HEK293 (cell line): Measurements from ENCODE around the gene PLB1.

Experiments
- CTCF ChIA-PET: fragments of 350-600 bp; formaldehyde crosslinking; extraction: SDS; loops from one replicate; lab custom pipeline; 2021; ENCODE audit warnings: antibody characterized with exemption; lab: Yijun Ruan, JAX
- POLR2A ChIA-PET: fragments of 300-600 bp; formaldehyde crosslinking; extraction: SDS; loops from one replicate; lab custom pipeline; 2020; ENCODE audit warnings: antibody characterized with exemption, inconsistent platforms; lab: Yijun Ruan, JAX
- H3K27ac ChIP-seq: fragments of 200-500 bp; sonication (Bioruptor generic); 2 replicates; pipeline ENCODE4 v1.5.1; 2014; ENCODE audit warnings: low read depth, low read length, control low read depth, inconsistent platforms; ENCODE audit errors: extremely low read depth
- H3K36me3 ChIP-seq, 2 experiments: fragments of 200-500 bp in 1 of 2; sonication (Bioruptor generic) in 1 of 2; 1 replicate in 1 of 2; 2 replicates in 1 of 2; pipeline ENCODE4 v1.5.1; 2014 to 2017; ENCODE audit warnings: inconsistent platforms in 2 of 2, low read length in 2 of 2; ENCODE audit not compliant: control insufficient read depth in 2 of 2, insufficient read depth in 1 of 2
- H3K4me1 ChIP-seq: fragments of 200-500 bp; sonication (Bioruptor generic); 2 replicates; pipeline ENCODE4 v1.5.1; 2014; ENCODE audit warnings: mild to moderate bottlenecking, low read length, inconsistent platforms; ENCODE audit not compliant: control insufficient read depth, insufficient read depth
- H3K4me3 ChIP-seq: 2 replicates; pipeline ENCODE4 v1.5.1; 2011; ENCODE audit warnings: low read depth, mild to moderate bottlenecking, control low read depth, low read length, moderate library complexity
- H3K9me3 ChIP-seq: fragments of 200-500 bp; sonication (Bioruptor generic); 2 replicates; pipeline ENCODE4 v1.5.1; 2014; ENCODE audit warnings: low read depth, low read length, inconsistent platforms; ENCODE audit not compliant: control insufficient read depth, insufficient read depth
- BCL11B ChIP-seq: fragments of 450-650 bp; formaldehyde crosslinking; IDR thresholded peaks from 2 replicates; pipeline ENCODE4 v1.5.1; 2016; ENCODE audit warnings: low read depth, missing biosample characterization, missing genetic modification characterization
- GLI4 ChIP-seq: fragments of 450-650 bp; formaldehyde crosslinking; IDR thresholded peaks from 2 replicates; pipeline ENCODE4 v1.5.1; 2016; ENCODE audit warnings: missing biosample characterization, missing genetic modification characterization
- IKZF3 ChIP-seq: fragments of 450-650 bp; IDR thresholded peaks from 2 replicates; pipeline ENCODE4 v1.5.0; 2018; ENCODE audit warnings: missing biosample characterization, mild to moderate bottlenecking, missing genetic modification characterization, moderate library complexity
- KLF16 ChIP-seq: fragments of 450-650 bp; formaldehyde crosslinking; IDR thresholded peaks from 2 replicates; pipeline ENCODE4 v1.5.1; 2017; ENCODE audit warnings: missing biosample characterization, missing genetic modification characterization
- OVOL3 ChIP-seq: fragments of 450-650 bp; formaldehyde crosslinking; IDR thresholded peaks from 2 replicates; pipeline ENCODE4 v1.5.1; 2016; ENCODE audit warnings: missing biosample characterization, missing genetic modification characterization
- PRDM1 ChIP-seq: fragments of 450-650 bp; formaldehyde crosslinking; IDR thresholded peaks from 2 replicates; pipeline ENCODE4; 2016; ENCODE audit warnings: missing biosample characterization, missing genetic modification characterization
- PRDM4 ChIP-seq: fragments of 450-650 bp; formaldehyde crosslinking; IDR thresholded peaks from 2 replicates; pipeline ENCODE4 v1.5.1; 2017; ENCODE audit warnings: missing biosample characterization, missing genetic modification characterization
- SCRT2 ChIP-seq: fragments of 450-650 bp; formaldehyde crosslinking; IDR thresholded peaks from 2 replicates; pipeline ENCODE4 v1.5.1; 2016; ENCODE audit warnings: missing biosample characterization, missing genetic modification characterization
- SETDB1 ChIP-seq: IDR thresholded peaks from one replicate; pipeline ENCODE4 v1.6.1; 2017; ENCODE audit warnings: mild to moderate bottlenecking, low read length, moderate library complexity, mixed read lengths; ENCODE audit not compliant: insufficient read length
- YY2 ChIP-seq: fragments of 450-650 bp; formaldehyde crosslinking; IDR thresholded peaks from 2 replicates; pipeline ENCODE4 v1.5.1; 2016; ENCODE audit warnings: missing biosample characterization, missing genetic modification characterization
- ZBTB17 ChIP-seq: fragments of 450-650 bp; formaldehyde crosslinking; IDR thresholded peaks from 2 replicates; pipeline ENCODE4 v1.5.1; 2016; ENCODE audit warnings: missing biosample characterization, missing genetic modification characterization
- ZEB2 ChIP-seq: fragments of 450-650 bp; formaldehyde crosslinking; IDR thresholded peaks from 2 replicates; pipeline ENCODE4 v1.5.1; 2016; ENCODE audit warnings: missing biosample characterization, missing genetic modification characterization
- ZFP69B ChIP-seq: fragments of 450-650 bp; formaldehyde crosslinking; IDR thresholded peaks from 2 replicates; pipeline ENCODE4 v1.5.1; 2016; ENCODE audit warnings: missing biosample characterization, missing genetic modification characterization
- ZNF121 ChIP-seq: fragments of 450-650 bp; formaldehyde crosslinking; IDR thresholded peaks from 2 replicates; pipeline ENCODE4 v1.5.1; 2016; ENCODE audit warnings: missing biosample characterization, missing genetic modification characterization
- ZNF169 ChIP-seq: fragments of 450-650 bp; formaldehyde crosslinking; IDR thresholded peaks from 2 replicates; pipeline ENCODE4 v1.5.1; 2016; ENCODE audit warnings: missing biosample characterization, missing genetic modification characterization
- ZNF175 ChIP-seq: fragments of 450-650 bp; formaldehyde crosslinking; IDR thresholded peaks from 2 replicates; pipeline ENCODE4 v1.5.1; 2016; ENCODE audit warnings: missing biosample characterization, missing genetic modification characterization
- ZNF18 ChIP-seq: fragments of 450-650 bp; formaldehyde crosslinking; IDR thresholded peaks from 2 replicates; pipeline ENCODE4 v1.5.1; 2016; ENCODE audit warnings: missing biosample characterization, missing genetic modification characterization
- ZNF184 ChIP-seq: fragments of 450-650 bp; IDR thresholded peaks from 2 replicates; pipeline ENCODE4 v1.5.1; 2018; ENCODE audit warnings: missing biosample characterization, mild to moderate bottlenecking, missing genetic modification characterization
- ZNF341 ChIP-seq: fragments of 450-650 bp; formaldehyde crosslinking; IDR thresholded peaks from 2 replicates; pipeline ENCODE4; 2016; ENCODE audit warnings: low read depth, missing biosample characterization, missing genetic modification characterization
- ZNF366 ChIP-seq: fragments of 450-650 bp; formaldehyde crosslinking; conservative IDR thresholded peaks from 2 replicates; pipeline ENCODE4 v1.5.1; 2016; ENCODE audit warnings: missing biosample characterization, missing genetic modification characterization
- ZNF501 ChIP-seq: fragments of 450-650 bp; formaldehyde crosslinking; IDR thresholded peaks from 2 replicates; pipeline ENCODE4 v1.5.1; 2016; ENCODE audit warnings: missing biosample characterization, missing genetic modification characterization
- ZNF514 ChIP-seq: fragments of 450-650 bp; formaldehyde crosslinking; IDR thresholded peaks from 2 replicates; pipeline ENCODE4 v1.5.1; 2016; ENCODE audit warnings: missing biosample characterization, missing genetic modification characterization
- ZNF529 ChIP-seq: fragments of 450-650 bp; formaldehyde crosslinking; IDR thresholded peaks from 2 replicates; pipeline ENCODE4 v1.5.1; 2017; ENCODE audit warnings: missing genetic modification characterization, missing biosample characterization; ENCODE audit not compliant: insufficient replicate concordance
- ZNF558 ChIP-seq: fragments of 450-650 bp; formaldehyde crosslinking; IDR thresholded peaks from 2 replicates; pipeline ENCODE4 v1.5.1; 2016; ENCODE audit warnings: missing biosample characterization, missing genetic modification characterization
- ZNF701 ChIP-seq: fragments of 450-650 bp; formaldehyde crosslinking; IDR thresholded peaks from 2 replicates; pipeline ENCODE4 v1.5.1; 2016; ENCODE audit warnings: missing biosample characterization, missing genetic modification characterization
- ZNF76 ChIP-seq: fragments of 450-650 bp; formaldehyde crosslinking; IDR thresholded peaks from 2 replicates; pipeline ENCODE4; 2016; ENCODE audit warnings: low read depth, missing biosample characterization, missing genetic modification characterization, borderline replicate concordance
- ZSCAN30 ChIP-seq: fragments of 450-650 bp; IDR thresholded peaks from 2 replicates; pipeline ENCODE4 v1.5.1; 2018; ENCODE audit warnings: missing biosample characterization, mild to moderate bottlenecking, missing genetic modification characterization, moderate library complexity
- TF ChIP-seq, protein P1 (sequence below): fragments of 450-650 bp; formaldehyde crosslinking; IDR thresholded peaks from 2 replicates; pipeline ENCODE4 v1.5.1; 2016; ENCODE audit warnings: missing biosample characterization, missing genetic modification characterization

Gene PLB1

DNA sequence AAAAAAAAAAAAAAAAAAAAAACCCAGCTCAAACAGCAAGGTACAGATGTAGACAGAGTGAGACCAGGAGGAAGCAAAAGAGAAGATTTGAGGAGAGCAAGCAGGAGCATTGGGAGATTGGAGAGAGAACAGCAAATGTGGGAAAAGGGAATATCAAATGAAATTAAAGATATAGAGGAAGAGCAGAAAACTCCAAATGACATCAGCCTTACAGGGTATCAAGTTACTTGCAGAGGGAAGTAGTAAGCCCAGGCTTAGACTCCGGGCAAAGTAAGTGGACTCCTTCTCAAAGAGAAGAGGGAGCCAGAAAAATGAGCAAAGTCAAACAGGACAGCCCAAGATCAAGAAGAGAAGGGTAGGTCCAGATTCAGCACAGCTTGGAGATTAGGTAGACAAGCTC, 162.5 kb downstream of the PLB1 start (continued):
- TF ChIP-seq, protein P1, sequence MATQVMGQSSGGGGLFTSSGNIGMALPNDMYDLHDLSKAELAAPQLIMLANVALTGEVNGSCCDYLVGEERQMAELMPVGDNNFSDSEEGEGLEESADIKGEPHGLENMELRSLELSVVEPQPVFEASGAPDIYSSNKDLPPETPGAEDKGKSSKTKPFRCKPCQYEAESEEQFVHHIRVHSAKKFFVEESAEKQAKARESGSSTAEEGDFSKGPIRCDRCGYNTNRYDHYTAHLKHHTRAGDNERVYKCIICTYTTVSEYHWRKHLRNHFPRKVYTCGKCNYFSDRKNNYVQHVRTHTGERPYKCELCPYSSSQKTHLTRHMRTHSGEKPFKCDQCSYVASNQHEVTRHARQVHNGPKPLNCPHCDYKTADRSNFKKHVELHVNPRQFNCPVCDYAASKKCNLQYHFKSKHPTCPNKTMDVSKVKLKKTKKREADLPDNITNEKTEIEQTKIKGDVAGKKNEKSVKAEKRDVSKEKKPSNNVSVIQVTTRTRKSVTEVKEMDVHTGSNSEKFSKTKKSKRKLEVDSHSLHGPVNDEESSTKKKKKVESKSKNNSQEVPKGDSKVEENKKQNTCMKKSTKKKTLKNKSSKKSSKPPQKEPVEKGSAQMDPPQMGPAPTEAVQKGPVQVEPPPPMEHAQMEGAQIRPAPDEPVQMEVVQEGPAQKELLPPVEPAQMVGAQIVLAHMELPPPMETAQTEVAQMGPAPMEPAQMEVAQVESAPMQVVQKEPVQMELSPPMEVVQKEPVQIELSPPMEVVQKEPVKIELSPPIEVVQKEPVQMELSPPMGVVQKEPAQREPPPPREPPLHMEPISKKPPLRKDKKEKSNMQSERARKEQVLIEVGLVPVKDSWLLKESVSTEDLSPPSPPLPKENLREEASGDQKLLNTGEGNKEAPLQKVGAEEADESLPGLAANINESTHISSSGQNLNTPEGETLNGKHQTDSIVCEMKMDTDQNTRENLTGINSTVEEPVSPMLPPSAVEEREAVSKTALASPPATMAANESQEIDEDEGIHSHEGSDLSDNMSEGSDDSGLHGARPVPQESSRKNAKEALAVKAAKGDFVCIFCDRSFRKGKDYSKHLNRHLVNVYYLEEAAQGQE (tag by site-specific recombination), result no peak
- TF ChIP-seq BCL11B (tag by site-specific recombination) (no peak), KLF16 (no peak), ZNF175 (tag by site-specific recombination) (no peak), ZNF169 (no peak), ZNF18 (tag by site-specific recombination) (no peak), ZNF76 (tag by site-specific recombination) (no peak), ZNF366 (tag by site-specific recombination) (peak; percentile 54), ZNF121 (tag by site-specific recombination) (no peak), OVOL3 (no peak), ZNF558 (tag by site-specific recombination) (peak; percentile 36; the same call in 1 of the 2 replicates)

- ChIA-PET CTCF (no interaction called here), POLR2A (no interaction called here)
- 0 out of 2 replicates have a peak, but pooled peaks cover 6% of the 10 kb centered on the region for H3K4me1 ChIP-seq
These were observed 163.3 kb downstream of the PLB1 start for GRCh38 chr2:28659127-28659526.

GRCh38 chr2:28661589-28662001, 165.7 kb downstream of the PLB1 start:
- ChIA-PET POLR2A (no interaction called here), CTCF (interaction anchor here (0.6 to 1.2 kb wide), 2 partner anchors 67 to 147 kb away, joined by 3 to 4 read pairs; no protein-coding TSS in a partner anchor)
- no peak overlapping the region for H3K4me3 ChIP-seq
- TF ChIP-seq ZBTB17 (tag by site-specific recombination) (peak; percentile 25; the same call in 1 of the 2 replicates), ZNF341 (tag by site-specific recombination) (0 out of 2 replicates have a peak, but pooled peaks have one; percentile 13), ZSCAN30 (peak; percentile 25; the same call in 1 of the 2 replicates), PRDM4 (tag by site-specific recombination) (peak; percentile 97), SCRT2 (tag by site-specific recombination) (peak; percentile 84), ZEB2 (no peak)
- H3K36me3 ChIP-seq, result no peaks in the 10 kb centered on the region
- no peaks in the 10 kb centered on the region for H3K9me3 ChIP-seq
- 0 out of 2 replicates have a peak, but pooled peaks cover 6% of the 10 kb centered on the region for H3K4me1 ChIP-seq
- no peak overlapping the region for H3K27ac ChIP-seq

More at GRCh38 chr2:28659127-28659526, 163.3 kb downstream of the PLB1 start:
- no peaks in the 10 kb centered on the region for H3K36me3 ChIP-seq
- no peak overlapping the region for H3K27ac ChIP-seq
- H3K4me3 ChIP-seq, result no peak overlapping the region
- no peaks in the 10 kb centered on the region for H3K9me3 ChIP-seq
- TF ChIP-seq IKZF3, result no peak
- TF ChIP-seq PRDM1, result no peak
- peak; percentile 100 for TF ChIP-seq ZNF184 (tag by site-specific recombination)
- no peak for TF ChIP-seq ZNF501
- TF ChIP-seq ZNF701 (tag by site-specific recombination), result no peak
- no peak for TF ChIP-seq GLI4 (tag by site-specific recombination)
- TF ChIP-seq ZNF529 (tag by site-specific recombination), result no peak
- TF ChIP-seq SETDB1, result peak; percentile 73
- no peak for TF ChIP-seq YY2 (tag by site-specific recombination)
- no peak for TF ChIP-seq ZFP69B (tag by site-specific recombination)
- peak; percentile 18; the same call in 1 of the 2 replicates for TF ChIP-seq SCRT2 (tag by site-specific recombination)
- TF ChIP-seq ZNF514 (tag by site-specific recombination), result no peak
- TF ChIP-seq, all 188 proteins: peak for 3
